ENCODE results near the gene RPH3AL.
"Not testable (repeated sequence)": the region's sequence is repeated elsewhere in the genome, so short reads cannot be mapped to it uniquely, and the experiment has no call there.

RPH3AL gene

DNA sequence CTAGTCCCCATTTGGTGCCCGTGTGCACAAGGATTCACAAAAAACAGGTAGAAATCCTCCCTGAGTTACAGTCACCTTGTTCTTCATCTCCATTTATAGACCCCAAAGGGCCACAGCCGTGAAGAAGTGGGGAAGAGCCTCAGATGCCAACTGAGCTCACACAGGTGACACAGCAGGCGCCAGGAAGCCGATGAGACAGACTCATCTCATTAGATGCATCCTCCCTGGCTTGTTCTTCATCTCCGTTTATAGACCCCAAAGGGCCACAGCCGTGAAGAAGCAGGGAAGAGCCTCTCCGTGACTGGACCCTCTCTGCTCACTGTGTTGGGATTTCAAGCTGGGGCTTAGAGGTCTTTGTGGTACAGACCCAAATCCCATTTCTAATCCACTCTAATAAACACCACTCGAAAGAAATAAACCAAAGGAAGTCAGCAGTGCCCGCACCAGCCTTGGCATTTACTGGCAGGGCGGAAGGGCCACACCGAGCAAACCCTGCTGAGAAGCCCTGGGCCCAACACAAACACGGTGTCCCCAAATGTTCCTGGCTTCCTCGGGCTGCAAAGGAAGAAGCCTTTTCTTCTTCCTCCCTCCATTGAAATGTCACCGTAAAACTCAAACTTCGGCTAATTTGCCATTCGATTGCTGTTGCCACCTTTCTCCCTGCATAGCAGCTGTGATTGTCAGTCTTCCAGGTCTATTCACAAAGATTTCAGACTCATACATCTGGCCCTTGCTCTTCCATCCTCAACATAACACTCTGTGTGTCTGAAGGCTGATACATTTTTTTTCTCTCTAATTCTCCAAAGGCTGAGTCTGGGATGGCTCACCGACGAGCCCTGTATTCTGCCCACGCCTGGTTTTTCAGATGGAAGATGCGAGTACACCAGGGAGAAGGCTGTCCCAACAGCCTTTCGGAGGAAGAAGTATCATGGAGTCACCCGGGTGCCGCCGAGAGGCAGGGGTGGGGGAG lies 126.2 kb downstream of the RPH3AL start:
- DNase-seq (ENCODE audit: low spot score), result no peak

DNA sequence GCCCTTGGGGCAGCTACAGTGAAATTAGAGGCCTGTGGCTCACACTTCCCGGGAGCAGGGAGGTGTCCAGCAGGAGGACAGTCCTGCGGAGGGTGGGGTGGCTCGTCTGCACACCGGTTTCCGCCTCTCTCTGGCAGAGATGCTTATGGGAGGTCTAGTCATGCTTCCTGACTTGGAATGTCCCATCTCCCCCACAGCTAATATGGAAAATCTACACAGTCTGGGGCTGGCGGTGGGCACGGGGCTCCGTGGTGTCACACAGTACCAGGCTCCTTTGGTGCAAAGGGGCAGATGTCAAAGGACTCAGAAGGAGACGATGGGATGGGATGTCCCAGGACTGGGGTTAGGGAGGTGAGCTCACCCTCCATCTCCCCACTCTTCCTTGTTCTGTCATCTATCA lies 127.1 kb downstream of the RPH3AL start:
- DNase-seq (ENCODE audit: low spot score), result no peak

DNA sequence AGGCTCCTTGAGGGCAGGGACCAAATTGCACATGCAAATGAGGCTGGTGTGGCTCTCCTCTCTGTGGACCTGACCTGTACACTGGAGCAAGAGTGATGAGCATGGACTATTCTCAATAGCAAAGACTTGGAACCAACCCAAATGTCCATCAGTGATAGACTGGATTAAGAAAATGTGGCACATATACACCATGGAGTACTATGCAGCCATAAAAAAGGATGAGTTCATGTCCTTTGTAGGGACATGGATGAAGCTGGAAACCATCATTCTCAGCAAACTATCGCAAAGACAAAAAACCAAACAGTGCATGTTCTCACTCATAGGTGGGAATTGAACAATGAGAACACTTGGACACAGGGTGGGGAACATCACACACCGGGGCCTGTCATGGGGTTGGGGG lies 128.0 kb downstream of the RPH3AL start:
- DNase-seq (ENCODE audit: low spot score), result not testable (repeated sequence)

DNA sequence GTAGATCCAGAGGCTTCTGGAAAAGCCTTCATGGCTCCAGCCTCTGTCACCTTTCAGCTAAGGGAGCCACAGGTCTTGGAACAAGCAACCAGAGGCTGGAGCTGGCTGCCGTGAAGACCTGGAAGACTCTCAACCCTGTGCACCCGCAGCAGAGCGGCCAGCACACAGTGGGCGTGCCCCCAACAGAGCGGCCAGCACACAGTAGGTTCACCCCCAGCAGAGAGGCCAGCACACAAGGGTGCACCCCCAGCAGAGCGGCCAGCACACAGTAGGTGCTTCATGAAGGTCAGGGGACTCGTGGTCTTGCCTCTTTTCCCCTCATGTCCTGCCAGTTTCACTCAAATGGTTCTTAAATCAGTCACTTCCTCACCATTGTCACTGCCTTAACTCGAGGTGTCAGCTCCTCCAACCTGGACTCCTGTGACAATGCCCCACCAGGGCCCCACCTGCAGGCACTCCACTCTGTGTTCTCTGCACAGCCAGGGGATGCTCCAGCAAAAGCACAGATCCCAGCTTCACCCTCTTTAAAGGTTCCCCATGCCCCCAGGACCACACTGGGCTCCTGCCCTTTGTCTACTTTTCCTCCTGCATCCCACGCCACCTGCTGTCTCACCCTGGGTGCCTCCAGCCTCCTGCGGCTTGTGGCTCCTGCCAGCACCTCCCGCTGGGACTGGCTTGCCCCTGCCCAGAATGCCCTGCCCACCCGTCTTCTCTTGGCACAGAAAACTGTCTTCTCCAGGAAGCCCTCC lies 128.7 kb downstream of the RPH3AL start:
- DNase-seq (ENCODE audit: low spot score), result no peak

DNA sequence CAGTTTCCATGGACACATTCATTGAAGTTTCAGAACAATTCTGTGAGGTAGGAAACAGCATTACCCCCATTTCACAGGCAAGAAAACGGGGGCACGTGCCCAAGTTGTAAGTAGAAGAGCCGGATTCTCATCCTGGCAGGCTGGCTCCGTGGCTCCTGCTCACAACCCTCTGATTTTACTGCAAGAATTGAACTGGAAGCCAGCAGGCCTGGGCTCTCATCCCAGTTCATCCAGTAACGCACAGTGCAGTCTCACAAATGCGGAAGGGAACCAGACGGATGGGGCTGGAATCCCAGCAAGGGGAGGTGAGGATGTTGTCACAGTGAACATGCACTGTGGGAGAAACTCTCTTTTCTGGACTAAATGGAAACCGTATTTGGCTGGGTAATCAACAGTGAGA lies 130.4 kb downstream of the RPH3AL start:
- DNase-seq (ENCODE audit: low spot score), result no peak

DNA sequence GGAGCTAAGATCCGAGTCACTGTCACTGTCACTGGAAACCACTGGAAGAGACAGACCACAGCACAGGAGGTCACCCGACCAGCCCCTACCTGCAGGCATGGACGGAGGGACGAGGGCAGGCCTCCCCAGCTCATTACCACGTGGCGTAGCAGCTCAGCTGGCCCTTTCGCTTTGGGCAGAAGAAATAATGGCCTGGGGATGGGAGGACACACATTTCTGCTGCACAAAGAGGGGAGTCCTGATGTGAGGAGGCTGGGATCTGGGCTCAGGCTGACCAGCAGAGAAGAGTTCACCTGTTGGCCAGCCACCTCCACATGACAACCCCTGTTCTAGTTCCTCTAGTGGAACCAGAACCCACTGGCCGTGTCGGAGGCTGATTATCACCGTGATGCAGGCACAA lies 132.9 kb downstream of the RPH3AL start:
- DNase-seq (ENCODE audit: low spot score), result no peak

- no peak for DNase-seq (ENCODE audit: low spot score)
Measured at GRCh38 chr17:218432-219110, 134.0 kb downstream of the RPH3AL start.

DNA sequence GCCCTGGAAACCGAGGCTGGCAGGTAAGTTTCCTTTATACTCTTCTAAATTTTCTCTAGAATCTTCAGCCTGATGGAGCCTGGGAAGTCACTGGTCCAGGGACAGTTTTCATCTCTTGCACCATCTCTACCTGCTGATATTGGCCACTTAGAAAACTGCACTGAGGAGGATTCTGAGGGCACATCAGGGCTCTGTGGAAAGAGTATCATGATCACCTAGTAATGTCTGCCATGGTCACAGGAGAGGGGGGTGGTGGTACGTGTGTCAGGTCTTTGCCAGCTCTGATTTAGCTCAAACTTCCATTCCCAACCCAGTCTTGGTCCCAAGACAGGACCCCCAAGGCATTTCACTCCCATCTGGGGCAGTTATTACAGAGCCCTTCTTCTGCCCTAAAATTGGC lies 136.0 kb downstream of the RPH3AL start:
- DNase-seq (ENCODE audit: low spot score), result no peak

DNA sequence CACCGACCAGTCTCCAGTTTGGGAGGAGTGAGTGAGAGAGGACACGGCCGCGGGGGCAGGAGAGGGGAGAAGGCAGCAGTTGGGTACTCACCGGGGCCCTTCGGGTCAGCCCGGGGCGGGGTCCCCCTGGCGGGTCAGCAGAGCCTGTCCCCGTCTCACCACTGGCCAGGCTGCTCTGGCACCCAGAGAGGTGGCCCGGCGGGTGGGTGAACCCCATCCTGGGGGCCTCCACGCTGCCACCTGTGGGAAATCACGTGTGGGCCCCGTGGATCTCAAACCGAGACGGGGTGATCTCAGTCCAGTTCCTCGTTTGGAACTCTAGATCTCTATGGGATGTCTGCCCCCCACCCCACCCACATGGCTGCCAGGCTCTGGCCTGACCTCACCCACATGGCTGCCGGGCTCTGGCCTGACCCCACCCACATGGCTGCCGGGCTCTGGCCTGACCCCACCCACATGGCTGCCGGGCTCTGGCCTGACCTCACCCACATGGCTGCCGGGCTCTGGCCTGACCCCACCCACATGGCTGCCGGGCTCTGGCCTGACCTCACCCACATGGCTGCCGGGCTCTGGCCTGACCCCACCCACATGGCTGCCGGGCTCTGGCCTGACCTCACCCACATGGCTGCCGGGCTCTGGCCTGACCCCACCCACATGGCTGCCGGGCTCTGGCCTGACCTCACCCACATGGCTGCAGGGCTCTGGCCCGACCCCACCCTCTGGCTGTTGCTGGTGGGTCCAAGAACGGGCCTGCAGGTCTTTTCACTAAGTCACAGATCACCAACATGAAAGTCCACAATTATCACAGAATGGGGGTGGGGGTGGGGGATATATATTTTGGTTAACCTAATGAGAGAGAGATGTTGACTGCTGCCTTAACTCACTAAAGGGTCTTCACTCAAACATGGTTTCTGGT lies 136.8 kb downstream of the RPH3AL start:
- DNase-seq (ENCODE audit: low spot score), result peak; percentile 20

GRCh38 chr17:214881-215331 lies 137.7 kb downstream of the RPH3AL start:
- no peak for DNase-seq (ENCODE audit: low spot score)

- DNase-seq (ENCODE audit: low spot score), result no peak
Measured at GRCh38 chr17:213286-214105, 139.1 kb downstream of the RPH3AL start.

- no peak for DNase-seq (ENCODE audit: low spot score)
Measured at GRCh38 chr17:210402-210801, 142.2 kb downstream of the RPH3AL start.

DNA sequence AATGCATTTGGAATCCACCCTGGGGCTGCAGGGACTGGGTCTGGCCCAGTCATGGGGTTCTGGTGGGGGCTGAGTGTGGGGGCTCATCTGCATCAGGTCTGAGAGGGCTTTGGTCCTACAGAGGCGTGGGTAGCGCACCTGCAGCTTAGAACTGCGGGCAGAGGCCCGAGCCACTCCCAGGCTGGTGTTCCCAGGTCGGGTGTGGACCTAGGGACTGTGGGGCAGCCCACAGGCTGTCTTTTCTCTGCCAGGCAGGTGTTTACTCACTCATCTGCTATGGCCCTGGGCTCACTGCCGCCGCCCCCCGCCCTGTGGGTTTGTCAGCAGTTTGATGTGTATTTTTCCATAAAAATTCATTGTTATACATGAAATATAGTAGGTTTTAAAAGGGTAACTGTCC lies 144.2 kb downstream of the RPH3AL start:
- DNase-seq (ENCODE audit: low spot score), result no peak

- DNase-seq (ENCODE audit: low spot score), result no peak
Measured at GRCh38 chr17:207775-208174, 144.8 kb downstream of the RPH3AL start.

DNA sequence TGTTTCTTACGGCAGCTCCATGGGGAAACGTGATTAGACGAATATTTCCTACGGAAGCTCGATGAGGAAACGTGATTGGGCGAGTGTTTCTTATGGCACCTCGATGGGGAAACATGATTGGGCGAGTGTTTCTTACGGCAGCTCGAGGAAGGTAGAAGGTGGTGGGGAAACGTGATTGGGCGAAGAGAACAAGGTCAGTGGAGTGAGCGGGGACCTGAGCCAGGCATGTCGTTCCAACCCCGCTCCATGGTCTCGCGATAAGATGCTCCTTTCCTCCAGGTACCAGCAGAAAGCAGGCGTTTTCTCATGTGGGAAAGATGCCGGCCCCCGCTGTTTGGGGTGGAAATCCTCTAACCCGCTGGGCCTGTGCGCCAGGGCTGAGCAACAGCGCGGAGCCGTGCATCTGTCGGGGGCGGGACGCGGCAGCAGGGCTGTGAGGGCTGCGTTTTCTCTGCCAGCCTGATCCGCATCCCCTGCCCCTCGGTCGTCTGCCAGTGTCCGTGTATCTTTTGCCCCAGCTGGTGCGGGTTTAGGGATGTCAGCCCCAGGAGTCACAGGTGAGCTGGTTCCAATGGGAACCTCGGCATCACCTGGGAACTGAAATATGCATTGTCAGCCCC lies 145.6 kb downstream of the RPH3AL start:
- DNase-seq (ENCODE audit: low spot score), result no peak

DNA sequence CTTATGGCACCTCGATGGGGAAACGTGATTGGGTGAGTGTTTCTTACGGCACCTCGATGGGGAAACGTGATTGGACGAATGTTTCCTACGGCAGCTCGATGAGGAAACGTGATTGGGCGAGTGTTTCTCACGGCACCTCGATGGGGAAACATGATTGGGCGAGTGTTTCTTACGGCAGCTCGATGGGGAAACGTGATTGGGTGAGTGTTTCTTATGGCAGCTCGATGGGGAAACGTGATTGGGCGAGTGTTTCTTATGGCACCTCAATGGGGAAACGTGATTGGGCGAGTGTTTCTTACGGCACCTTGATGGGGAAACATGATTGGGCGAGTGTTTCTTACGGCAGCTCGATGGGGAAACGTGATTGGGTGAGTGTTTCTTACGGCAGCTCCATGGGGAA lies 146.1 kb downstream of the RPH3AL start:
- DNase-seq (ENCODE audit: low spot score), result not testable (repeated sequence)

GRCh38 chr17:205817-206216 lies 146.8 kb downstream of the RPH3AL start:
- no peak for DNase-seq (ENCODE audit: low spot score)

DNA sequence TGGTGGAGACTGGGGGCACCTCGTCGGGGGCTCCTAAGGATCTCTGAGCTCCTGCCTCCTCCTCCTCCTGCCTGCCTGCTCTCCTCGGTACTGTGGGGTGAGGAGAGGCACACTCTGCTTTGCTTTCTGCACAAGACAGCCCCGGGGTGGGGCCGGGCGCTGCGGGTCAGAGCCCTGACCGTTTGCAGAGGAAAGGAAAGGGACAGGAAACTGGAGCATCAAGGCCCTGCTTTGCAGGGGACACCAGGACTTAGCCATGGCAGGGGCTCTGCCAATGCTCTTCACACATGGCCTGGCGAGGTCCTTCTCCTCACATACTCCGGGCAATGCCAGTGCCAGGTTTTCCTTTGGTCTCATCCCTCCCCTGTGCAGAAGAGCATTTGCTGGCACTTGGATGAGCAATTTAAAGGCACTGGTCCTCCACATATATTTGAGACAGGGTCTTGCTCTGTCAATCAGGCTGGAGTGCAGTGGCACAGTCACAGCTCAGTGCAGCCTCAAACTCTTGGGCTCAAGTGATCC lies 147.4 kb downstream of the RPH3AL start:
- DNase-seq (ENCODE audit: low spot score), result no peak

- DNase-seq (ENCODE audit: low spot score), result no peak
Measured at GRCh38 chr17:204427-205147, 148.0 kb downstream of the RPH3AL start.

Measured in pons (tissue), 1 donor.